Stimulated activated CD8-positive, alpha-beta memory T cell treated with anti-CD3 and anti-CD28 coated beads, Interleukin-7, amount 100 ng/mL, for 4 hours (primary cell): ENCODE results near the gene MEGF8.
A peak's percentile ranks its signal among the peaks of the same experiment; 100 is the strongest.

Experiments used
- DNase-seq, 2 donors: peaks; one replicate each; pipeline ENCODE4 v3.0.0-alpha.2; 2020; ENCODE audit warnings: low read depth in 2 of 2

The MEGF8 gene

DNA sequence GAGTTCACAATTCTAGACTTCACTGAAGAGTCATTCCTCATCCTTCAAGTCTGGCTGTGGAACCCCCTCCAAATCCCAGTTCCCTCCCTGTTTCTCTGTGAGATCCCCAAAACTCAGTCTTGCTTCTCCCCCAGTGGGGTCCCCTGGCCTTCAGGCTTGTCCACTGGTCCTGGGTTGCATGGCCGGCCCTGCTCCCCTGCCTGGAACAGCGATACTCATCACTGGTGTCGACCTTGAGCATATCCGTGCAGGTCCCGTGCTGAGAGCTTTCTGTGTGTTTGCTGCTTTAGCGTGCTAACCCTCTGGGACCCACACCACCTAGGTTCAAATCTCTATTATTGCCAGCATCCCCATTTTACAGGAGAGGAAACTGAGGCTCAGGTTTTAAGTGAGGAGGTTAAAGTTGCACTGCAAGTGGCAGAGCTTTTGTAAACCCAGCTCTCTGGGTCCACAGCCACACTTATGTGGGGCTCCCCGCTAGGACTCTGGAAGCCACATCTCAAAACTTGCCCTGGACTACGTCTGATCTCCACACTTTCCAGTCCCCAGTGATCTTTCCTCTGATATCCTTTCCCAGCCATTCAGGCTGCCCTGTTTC is 86.2 kb downstream of the MEGF8 start:
- no peak for DNase-seq

DNA sequence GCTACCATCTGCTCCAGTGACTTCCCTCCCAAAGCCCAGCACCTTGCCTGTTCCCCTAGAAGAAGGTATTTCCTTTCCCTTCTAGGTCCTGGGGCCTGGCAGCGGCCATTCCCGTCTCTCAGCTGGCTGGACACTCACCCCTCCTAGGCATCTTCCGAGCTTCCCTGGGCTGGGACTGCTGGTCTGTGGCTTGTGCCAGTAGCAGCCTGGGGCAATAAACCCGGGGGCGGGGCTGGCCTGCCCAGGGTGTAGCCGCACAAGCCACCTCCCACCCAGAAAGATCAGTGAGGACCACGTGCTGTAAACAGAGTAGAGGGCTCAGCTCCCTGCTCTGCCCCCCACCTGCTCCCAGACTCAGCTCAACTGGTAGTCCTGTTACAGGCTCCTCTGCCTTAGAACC is 86.8 kb downstream of the MEGF8 start:
- DNase-seq, result no peak

DNA sequence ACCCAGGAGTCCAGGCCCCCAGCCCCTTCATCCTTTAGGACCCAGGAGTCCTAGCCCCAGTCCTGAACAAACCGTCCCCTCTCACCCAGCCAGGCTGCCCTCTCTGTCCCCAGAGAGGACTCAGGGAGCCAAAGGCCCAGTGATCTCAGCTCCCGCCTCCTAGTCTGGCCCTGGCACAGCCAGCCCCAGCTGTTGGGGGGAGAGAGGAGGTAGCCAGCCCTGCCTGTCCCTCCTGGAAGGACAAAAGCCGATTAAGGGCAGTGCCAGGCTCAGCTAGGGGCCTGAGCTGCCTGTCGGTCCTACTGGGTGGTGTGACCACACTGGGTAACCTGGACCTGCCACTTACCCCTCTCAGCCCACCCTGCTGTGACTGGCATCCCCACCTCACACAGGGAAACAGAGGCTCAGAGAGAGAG is 87.2 kb downstream of the MEGF8 start:
- no peak for DNase-seq

DNA sequence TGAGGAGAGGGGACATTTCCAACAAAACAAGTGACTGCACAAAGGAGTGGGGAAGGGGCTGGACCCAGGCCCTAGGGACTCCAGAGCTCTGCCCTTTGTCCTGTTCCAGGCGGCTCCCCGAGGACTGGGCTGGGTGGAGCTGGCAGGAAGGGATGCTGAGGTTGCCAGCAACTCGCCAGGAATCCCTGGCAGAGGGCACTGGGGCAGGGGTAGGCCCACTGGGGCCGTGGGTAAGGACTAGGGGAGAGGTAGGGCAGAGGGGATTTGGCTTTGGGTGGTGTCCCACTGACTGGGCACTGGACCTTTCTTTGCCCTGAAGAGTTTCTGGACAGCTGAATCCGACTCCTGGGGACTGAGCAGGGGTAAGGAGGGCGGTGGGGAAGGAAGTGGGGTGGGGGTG is 93.9 kb downstream of the MEGF8 start:
- no peak for DNase-seq

DNA sequence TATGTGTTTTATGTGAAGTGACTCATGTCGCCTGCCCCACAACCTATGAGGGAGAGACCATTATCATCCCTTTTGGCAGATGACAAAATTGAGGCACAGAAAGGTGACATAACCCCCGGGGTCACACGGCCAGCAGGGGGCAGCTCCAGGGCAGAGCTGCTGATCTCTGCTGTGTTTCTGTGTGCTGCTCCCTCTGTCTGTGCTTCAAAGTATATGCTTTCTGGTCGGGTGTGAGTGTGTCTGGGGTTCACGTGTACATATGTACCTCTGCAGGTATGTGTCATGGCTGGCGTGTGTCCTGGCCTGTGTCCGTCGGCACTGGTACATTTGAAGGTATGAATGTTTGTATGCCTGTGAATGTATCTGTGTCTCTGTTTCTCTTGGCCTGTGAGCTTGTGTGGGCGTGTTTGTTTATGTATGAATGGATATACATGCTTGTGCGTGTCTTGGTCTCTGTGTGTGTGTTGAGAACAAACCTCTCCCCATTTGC is 94.7 kb downstream of the MEGF8 start:
- DNase-seq, result peak; percentile 60 to 68

DNA sequence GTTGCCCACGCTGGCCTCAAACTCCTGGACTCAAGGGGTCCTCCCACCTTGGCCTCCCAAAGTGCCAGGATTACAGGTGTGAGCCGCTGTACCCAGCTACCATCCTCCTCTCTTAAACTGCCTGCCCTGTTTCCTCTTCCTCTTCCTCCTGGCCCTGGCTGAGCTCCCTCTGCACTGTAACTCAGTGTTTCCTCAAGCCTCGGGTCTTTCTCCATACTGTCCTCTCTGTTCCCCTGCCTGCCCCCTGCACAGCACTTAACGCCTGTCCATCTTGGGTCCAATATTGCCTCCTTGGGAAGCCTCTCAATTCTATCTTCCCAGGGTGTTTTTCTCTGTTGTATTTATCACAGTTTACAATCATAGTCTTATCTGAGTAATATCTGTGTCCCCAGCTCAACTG is 95.7 kb downstream of the MEGF8 start:
- no peak for DNase-seq

DNA sequence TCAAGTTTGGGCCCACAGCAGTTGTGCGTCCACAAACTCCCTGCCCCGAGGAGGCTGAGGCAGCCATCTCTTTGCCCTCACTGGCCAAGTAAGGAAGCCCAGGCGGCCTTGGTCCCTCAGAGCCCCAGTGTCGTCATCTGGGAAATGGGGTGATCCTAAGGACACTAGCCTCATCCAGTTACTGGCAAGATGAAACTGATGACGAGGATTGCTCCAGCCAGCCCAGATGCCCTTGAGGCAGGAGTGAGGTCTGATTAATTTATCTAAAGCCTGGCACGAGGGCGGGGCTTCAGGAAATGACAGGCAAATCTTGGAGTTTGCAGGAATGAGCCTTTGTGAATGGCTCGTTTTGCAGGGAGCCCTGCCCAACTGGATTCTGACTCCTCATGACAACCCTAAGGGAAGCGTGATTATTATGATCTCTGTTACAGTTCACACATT is 96.2 kb downstream of the MEGF8 start:
- DNase-seq, result no peak

DNA sequence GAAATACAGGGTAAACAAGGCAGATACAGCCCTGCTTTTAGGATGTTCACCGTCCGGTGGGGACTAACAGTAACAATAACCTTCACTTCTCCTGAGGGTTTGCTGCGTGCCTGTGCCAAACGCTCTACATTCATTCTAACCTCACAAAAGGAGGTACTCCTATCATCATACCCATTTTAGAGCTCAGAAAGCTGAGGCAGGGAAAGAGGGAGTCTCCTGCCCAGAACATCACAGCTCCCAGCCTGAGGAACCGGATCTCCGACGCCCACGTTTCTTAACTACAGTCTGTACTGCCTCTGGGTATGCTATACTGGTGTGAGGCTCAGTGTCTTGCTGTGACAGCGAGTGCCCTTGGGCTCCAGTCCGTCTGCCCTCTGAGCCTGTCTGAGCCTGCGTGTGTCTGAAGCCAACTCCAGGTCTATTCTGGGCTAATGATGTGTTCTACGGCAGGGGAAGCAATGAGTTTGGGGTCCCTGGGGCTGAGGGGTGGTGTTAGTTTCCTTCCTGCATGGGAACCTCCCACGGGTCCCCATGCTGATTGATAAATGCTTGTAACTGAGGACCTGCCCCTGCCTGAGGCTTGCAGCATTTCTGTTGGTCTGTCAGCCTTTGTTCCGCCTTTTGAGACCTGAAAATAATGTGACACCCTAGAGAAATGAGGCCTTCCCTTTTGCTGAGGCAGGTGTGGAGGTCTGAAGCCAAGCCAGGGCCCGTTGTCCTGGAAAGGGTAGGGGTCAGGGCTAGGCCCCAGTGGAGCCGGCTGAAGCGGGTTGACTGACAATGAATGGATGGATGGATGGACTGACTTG is 96.9 kb downstream of the MEGF8 start:
- DNase-seq, result no peak

DNA sequence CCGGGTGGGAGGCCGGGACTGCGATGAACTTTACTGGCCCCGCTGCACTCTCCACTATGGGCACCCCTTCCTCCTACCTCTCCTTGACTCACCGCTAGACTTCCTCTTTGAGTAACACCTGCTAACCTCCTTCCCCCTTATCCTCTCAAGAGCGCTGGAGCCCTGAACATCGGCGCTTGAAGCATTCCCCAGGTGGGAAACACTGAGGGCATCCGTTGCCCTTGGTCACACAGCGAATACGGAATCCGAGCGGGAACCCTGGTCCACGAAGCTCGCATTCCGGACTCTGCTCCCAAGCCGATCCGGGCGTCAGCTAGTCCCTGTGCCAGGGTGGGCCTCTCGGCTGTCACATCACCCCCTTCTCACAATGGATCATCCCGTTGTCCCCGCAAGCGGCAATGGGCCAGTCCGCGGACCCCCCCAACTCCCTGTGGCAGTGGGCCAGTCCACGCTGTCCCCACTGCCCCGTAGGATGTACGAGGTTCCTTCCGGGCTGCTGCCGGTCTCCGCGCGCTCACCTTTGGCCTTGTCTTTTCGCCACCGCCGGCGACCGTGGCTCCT is 97.5 kb downstream of the MEGF8 start:
- peak; percentile 15 to 30 for DNase-seq

DNA sequence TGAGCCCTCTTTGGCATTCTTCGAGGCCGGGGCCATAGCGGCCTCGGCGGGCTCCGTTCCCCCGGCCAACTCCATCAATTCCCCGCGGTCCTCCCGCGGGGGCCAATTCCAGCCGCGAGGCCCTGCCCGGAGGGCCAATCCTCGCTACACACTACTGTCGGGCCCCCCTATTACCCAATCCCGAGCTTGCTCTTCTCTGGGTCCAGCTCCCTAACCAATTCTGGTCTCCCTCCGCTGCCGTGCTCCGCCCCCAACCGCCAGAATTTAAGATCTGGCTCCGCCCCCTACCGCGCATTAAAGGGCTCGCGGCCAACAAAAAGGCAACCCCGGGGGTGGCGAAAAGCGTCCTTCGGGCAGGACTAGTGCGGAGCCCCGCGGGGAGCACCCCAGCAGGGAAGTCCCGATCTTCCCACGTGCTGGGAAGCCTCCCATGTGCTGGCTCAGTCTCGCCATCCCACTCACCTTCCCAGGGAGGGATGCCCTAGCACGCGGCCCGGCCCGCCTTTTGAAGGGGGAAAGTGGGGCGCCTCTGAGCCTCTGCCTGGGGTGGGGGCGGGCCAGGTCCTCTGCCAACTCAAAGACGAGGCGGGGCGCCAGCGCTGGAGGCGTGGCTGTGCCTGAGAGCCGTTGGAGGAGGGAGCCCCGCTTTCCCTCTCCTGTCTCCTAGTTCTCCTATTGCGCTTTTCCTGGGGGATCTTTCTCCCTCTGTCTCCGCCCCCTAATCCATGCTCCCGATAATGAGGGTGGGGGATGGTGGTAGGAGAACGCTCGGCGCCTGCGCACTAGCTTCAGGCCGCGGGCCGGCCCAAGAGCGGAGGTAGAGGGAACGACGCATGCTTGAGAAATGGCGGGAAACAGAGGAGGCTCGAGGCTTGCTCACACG is 98.3 kb downstream of the MEGF8 start:
- peak; percentile 88 to 92 for DNase-seq

DNA sequence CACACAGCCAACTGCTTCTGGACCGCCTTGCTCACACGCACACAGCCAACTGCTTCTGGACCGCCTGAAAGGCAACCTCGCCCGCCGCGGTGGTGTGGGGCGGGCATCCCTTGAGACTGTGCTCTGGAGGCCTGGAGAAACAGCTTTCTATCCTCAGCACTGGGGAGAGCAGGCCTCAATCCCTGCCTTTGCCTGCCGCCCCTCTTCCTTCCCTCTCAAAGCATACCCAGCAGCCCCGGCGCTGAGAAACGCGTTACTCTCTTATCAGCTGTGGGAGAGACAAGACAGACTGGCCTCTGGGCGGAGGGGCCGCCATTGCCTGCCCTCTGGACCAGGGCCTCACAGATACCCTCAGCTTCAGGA is 98.9 kb downstream of the MEGF8 start:
- no peak for DNase-seq

DNA sequence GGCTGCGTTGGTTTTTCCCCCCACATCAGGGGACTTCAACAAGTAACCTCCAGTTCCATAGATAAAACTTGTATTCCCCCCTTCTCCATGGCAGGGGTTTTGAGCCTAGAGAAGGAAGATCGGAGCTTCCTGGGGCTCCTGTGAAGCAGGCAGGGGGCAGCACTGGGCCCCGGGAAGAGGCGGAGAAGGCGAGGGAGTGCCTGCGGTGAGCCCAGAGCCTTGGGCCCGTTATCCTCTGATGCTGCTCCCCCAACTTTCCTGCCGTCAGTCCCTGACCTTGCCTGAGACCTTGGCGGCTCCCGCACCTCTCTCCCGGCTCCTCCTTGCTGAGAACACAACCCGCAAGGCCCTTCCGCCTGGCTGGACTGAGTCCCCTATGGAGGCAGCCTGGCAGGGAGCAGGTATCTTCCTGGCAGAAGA is 99.3 kb downstream of the MEGF8 start:
- no peak for DNase-seq

DNA sequence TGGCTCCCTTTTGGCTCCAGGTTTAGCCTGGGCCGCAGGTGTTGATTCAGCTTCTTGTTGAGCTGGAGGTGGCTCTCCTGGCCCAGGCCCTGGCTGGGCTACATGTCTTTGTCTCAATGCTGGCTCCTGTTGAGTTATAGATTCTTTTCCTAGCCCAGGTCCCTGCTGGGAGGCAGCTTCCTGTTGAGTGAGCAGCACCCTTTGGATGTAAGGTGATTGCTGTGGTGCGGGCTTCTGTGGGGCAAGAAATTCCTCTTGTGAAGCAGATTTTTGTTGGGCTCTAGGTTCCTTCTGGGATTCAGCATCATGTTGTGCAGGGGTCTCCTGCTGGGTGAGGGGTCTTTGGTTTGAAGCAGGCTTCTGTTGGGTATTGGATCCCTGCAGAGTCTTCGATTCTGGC is 101.2 kb downstream of the MEGF8 start:
- no peak for DNase-seq

DNA sequence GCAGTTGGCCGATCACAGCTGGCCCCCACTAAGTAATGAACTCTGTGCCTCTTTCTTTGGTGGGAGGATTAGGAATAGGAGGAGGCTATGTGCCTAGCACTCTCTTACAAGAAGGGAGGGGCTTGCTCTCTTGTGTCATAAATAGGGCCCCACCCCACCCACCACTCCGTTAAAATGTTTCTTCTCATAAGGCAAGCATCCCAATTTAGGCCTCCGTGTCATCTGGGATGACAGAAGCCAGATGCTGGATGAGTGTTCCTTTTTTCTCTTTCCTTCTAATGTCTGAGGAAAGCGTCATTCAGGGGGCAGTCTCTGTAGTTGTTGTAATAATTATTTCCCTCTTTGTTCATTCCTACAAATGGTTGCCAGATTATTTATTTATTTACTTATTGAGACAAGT is 101.9 kb downstream of the MEGF8 start, which contains the start of gene LIPE:
TSS of gene LIPE (minus strand) at position 76 of the 400 bp plus-strand sequence. CDS start 239 bp downstream, outside the sequence.
- DNase-seq, result no peak
